HepG2 (cell line): Measurements from ENCODE around the gene HNRNPC. TPM values are rescaled to one million over a fixed set of nuclear protein-coding genes. Genes with fewer than 3 reads are reported as not detected.

ENCODE experiments used
- CBX1 ChIP-seq: IDR thresholded peaks from one replicate; pipeline ENCODE4 v1.6.1; 2016; ENCODE audit warnings: antibody characterized with exemption, low read depth
- EEA1 ChIP-seq: sonication (generic); formaldehyde crosslinking; IDR thresholded peaks from 2 replicates; pipeline ENCODE4 v1.5.1; 2020; ENCODE audit warnings: mild to moderate bottlenecking, missing genetic modification reagents, borderline replicate concordance
- HOXD1 ChIP-seq: sonication (generic); formaldehyde crosslinking; IDR thresholded peaks from 2 replicates; pipeline ENCODE4 v1.5.0; 2020; ENCODE audit warnings: missing genetic modification reagents
- MATR3 ChIP-seq: sonication (generic); formaldehyde crosslinking; IDR thresholded peaks from 2 replicates; pipeline ENCODE4 v1.4.0; 2020; ENCODE audit warnings: missing genetic modification reagents
- RARA ChIP-seq: IDR thresholded peaks from 2 replicates; pipeline ENCODE4 v1.6.1; 2016; ENCODE audit warnings: missing genetic modification reagents, missing compliant biosample characterization
- SALL1 ChIP-seq: sonication (generic); formaldehyde crosslinking; IDR thresholded peaks from 2 replicates; pipeline ENCODE4 v1.8.0; 2022; ENCODE audit warnings: mild to moderate bottlenecking, missing genetic modification reagents
- SMAD9 ChIP-seq: sonication (generic); formaldehyde crosslinking; IDR thresholded peaks from 2 replicates; pipeline ENCODE4 v1.5.1; 2020; ENCODE audit warnings: mild to moderate bottlenecking, missing genetic modification reagents
- TGIF2 ChIP-seq: IDR thresholded peaks from 2 replicates; pipeline ENCODE4 v1.6.1; 2016; ENCODE audit warnings: control low read depth, missing compliant biosample characterization
- TMF1 ChIP-seq: sonication (generic); formaldehyde crosslinking; IDR thresholded peaks from 2 replicates; pipeline ENCODE4 v1.8.1; 2022; ENCODE audit warnings: low read depth, missing genetic modification reagents
- ZMYM4 ChIP-seq: sonication (generic); formaldehyde crosslinking; IDR thresholded peaks from 2 replicates; pipeline ENCODE4 v1.8.1; 2023; ENCODE audit warnings: mild to moderate bottlenecking, missing genetic modification reagents
- ZNF383 ChIP-seq: sonication (generic); formaldehyde crosslinking; IDR thresholded peaks from 2 replicates; pipeline ENCODE4 v1.4.0; 2020; ENCODE audit warnings: missing genetic modification reagents, mild to moderate bottlenecking, borderline replicate concordance
- polyA plus RNA-seq, 8 experiments: library from polyadenylated mRNA; depleted of rRNA in 3 of 8; stranded (reverse) in 7 of 8; unstranded in 1 of 8; fragments of >200 nt; fragmentation: Illumina TruSeq in 4 of 8; extraction: Trizol in 4 of 8; gene quantifications; 2 replicates each; pipeline versions ENCODE4 v1.2.1 to v1.2.3, GENCODE V29; 2011 to 2016; ENCODE audit warnings: low read depth in 4 of 8, missing spikeins in 1 of 8, mixed read lengths in 1 of 8; ENCODE audit not compliant: insufficient read depth in 1 of 8
- total RNA-seq, 5 experiments: library from RNA; depleted of rRNA; stranded (reverse); fragments of >200 nt; fragmentation: Illumina TruSeq; extraction: Trizol; gene quantifications; 2 replicates each; pipeline ENCODE4 v1.2.3, GENCODE V29; 2016; ENCODE audit warnings: low read depth in 1 of 5
- TF ChIP-seq, protein P1 (sequence below): sonication (generic); formaldehyde crosslinking; IDR thresholded peaks from 2 replicates; pipeline ENCODE4 v1.4.0; 2020; ENCODE audit warnings: mild to moderate bottlenecking, missing genetic modification reagents
- TF ChIP-seq, protein P2 (sequence below): sonication (generic); formaldehyde crosslinking; IDR thresholded peaks from 2 replicates; pipeline ENCODE4 v1.4.0; 2020; ENCODE audit warnings: missing genetic modification reagents
- TF ChIP-seq, protein P3 (sequence below): IDR thresholded peaks from 2 replicates; pipeline ENCODE4 v1.6.1; 2016; ENCODE audit warnings: mild to moderate bottlenecking

Gene HNRNPC
- total and polyA plus RNA-seq, 2 of the 13 experiments (the other 11 are each of a cell fraction or from before 2014, with no cell fraction given), result 628 to 1,099 TPM

DNA sequence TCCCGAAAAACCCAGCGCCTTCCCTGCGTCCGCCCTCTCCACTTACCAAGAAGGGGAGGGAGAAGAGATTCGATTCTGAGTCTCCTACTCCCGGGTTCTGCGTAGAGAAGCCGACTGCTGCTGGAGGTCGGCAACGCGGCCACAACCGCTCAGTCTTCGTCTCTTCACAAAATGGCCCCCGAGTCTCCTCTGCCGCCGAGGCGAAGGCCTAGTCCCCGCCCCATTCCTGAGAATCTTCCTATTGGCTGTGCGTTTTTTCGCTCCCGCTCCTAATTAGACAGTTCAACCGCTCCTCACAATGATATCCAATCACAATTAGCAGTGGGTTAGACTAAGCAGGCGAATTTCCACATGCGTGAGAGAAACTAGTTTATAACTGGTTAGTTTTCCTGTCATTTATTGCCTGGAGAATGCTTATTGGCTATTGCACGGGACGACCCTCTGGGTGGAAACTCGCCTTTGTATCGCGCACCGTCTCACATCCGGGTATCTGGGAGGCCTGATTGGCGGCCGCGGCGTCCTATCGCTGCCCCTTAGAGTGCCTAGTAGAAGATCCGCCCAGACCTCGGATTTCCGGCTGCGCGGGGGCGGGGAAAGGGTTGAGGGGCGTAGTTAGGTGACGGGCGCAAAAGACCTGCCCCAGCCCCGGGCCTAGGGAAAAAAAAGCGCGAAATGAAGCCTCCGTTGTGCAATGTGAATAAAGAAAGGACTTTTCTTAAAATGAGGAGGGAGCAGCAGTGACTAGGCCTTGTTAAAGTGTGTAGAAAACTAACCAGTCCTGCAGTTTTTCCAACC is at the start of gene HNRNPC (continued):
- TF ChIP-seq, protein P1, sequence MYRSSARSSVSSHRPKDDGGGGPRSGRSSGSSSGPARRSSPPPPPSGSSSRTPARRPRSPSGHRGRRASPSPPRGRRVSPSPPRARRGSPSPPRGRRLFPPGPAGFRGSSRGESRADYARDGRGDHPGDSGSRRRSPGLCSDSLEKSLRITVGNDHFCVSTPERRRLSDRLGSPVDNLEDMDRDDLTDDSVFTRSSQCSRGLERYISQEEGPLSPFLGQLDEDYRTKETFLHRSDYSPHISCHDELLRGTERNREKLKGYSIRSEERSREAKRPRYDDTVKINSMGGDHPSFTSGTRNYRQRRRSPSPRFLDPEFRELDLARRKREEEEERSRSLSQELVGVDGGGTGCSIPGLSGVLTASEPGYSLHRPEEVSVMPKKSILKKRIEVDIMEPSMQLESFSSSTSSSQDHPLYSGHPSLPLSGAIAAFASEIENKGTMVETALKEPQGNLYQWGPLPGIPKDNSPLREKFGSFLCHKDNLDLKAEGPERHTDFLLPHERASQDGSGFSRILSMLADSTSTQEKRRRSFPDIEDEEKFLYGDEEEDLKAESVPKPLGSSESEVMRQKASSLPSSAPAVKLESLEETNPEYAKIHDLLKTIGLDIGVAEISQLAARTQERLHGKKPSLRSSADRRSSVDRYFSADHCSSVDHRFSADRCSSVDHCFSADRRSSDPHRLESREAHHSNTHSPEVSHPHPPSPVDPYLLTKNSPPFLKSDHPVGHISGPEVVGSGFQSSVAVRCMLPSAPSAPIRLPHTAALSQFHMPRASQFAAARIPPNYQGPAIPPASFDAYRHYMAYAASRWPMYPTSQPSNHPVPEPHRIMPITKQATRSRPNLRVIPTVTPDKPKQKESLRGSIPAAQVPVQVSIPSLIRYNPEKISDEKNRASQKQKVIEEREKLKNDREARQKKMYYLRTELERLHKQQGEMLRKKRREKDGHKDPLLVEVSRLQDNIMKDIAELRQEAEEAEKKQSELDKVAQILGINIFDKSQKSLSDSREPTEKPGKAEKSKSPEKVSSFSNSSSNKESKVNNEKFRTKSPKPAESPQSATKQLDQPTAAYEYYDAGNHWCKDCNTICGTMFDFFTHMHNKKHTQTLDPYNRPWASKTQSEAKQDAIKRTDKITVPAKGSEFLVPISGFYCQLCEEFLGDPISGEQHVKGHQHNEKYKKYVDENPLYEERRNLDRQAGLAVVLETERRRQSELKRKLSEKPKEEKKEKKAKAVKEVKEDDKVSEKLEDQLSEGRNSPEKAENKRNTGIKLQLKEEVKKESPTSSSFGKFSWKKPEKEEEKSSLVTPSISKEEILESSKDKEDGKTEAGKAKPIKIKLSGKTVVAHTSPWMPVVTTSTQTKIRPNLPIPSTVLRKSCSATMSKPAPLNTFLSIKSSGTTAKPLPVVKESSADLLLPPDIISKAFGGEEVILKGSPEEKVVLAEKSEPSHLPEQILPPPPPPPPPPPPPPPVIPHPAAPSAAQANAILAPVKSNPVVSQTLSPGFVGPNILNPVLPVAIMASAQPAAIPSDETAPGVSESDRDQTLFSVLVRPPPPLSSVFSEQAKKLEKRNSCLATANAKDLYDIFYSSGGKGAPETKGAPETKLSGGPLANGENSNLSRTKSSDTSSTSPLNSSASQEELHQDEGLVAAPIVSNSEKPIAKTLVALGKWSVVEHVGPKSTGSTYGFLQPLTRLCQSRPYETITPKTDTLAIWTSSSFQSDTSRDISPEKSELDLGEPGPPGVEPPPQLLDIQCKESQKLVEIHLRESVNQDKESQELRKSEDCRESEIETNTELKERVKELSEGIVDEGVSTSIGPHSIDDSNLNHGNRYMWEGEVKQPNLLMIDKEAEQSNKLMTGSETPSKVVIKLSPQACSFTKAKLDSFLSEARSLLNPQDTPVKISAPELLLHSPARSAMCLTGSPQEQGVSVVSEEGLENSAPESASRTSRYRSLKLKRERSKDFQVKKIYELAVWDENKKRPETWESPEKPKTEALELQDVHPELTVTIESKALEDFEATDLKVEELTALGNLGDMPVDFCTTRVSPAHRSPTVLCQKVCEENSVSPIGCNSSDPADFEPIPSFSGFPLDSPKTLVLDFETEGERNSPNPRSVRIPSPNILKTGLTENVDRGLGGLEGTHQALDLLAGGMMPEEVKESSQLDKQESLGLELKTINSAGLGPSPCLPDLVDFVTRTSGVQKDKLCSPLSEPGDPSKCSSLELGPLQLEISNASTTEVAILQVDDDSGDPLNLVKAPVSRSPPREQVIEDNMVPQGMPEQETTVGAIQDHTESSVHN, result peak; percentile 92; the same call in 1 of the 2 replicates
- TF ChIP-seq MATR3 (CRISPR knock-in tag) (no peak), RARA (CRISPR knock-in tag) (peak; percentile 57; the same call in 1 of the 2 replicates), ZNF383 (CRISPR knock-in tag) (no peak), SALL1 (CRISPR knock-in tag) (peak; percentile 81), HOXD1 (CRISPR knock-in tag) (0 out of 2 replicates have a peak, but pooled peaks have one; percentile 40), CBX1 (peak; percentile 81), EEA1 (CRISPR knock-in tag) (peak; percentile 30; the same call in 1 of the 2 replicates), TMF1 (CRISPR knock-in tag) (peak; percentile 80; the same call in 1 of the 2 replicates), ZMYM4 (CRISPR knock-in tag) (peak; percentile 91), SMAD9 (peak; percentile 86; the same call in 1 of the 2 replicates), TGIF2 (CRISPR knock-in tag) (peak; percentile 44; the same call in 1 of the 2 replicates)
- TF ChIP-seq, protein P2, sequence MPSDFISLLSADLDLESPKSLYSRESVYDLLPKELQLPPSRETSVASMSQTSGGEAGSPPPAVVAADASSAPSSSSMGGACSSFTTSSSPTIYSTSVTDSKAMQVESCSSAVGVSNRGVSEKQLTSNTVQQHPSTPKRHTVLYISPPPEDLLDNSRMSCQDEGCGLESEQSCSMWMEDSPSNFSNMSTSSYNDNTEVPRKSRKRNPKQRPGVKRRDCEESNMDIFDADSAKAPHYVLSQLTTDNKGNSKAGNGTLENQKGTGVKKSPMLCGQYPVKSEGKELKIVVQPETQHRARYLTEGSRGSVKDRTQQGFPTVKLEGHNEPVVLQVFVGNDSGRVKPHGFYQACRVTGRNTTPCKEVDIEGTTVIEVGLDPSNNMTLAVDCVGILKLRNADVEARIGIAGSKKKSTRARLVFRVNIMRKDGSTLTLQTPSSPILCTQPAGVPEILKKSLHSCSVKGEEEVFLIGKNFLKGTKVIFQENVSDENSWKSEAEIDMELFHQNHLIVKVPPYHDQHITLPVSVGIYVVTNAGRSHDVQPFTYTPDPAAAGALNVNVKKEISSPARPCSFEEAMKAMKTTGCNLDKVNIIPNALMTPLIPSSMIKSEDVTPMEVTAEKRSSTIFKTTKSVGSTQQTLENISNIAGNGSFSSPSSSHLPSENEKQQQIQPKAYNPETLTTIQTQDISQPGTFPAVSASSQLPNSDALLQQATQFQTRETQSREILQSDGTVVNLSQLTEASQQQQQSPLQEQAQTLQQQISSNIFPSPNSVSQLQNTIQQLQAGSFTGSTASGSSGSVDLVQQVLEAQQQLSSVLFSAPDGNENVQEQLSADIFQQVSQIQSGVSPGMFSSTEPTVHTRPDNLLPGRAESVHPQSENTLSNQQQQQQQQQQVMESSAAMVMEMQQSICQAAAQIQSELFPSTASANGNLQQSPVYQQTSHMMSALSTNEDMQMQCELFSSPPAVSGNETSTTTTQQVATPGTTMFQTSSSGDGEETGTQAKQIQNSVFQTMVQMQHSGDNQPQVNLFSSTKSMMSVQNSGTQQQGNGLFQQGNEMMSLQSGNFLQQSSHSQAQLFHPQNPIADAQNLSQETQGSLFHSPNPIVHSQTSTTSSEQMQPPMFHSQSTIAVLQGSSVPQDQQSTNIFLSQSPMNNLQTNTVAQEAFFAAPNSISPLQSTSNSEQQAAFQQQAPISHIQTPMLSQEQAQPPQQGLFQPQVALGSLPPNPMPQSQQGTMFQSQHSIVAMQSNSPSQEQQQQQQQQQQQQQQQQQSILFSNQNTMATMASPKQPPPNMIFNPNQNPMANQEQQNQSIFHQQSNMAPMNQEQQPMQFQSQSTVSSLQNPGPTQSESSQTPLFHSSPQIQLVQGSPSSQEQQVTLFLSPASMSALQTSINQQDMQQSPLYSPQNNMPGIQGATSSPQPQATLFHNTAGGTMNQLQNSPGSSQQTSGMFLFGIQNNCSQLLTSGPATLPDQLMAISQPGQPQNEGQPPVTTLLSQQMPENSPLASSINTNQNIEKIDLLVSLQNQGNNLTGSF (CRISPR knock-in tag), result peak; percentile 80; the same call in 1 of the 2 replicates
- TF ChIP-seq, protein P3, sequence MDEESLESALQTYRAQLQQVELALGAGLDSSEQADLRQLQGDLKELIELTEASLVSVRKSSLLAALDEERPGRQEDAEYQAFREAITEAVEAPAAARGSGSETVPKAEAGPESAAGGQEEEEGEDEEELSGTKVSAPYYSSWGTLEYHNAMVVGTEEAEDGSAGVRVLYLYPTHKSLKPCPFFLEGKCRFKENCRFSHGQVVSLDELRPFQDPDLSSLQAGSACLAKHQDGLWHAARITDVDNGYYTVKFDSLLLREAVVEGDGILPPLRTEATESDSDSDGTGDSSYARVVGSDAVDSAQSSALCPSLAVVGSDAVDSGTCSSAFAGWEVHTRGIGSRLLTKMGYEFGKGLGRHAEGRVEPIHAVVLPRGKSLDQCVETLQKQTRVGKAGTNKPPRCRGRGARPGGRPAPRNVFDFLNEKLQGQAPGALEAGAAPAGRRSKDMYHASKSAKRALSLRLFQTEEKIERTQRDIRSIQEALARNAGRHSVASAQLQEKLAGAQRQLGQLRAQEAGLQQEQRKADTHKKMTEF (CRISPR knock-in tag), result peak; percentile 86; the same call in 1 of the 2 replicates
